Superior temporal gyrus (tissue), 1 donor: ENCODE results near the gene TARS3.
A peak's percentile ranks its signal among the peaks of the same experiment; 100 is the strongest.
"Not testable (repeated sequence)": the region's sequence is repeated elsewhere in the genome, so short reads cannot be mapped to it uniquely, and the experiment has no call there.

Source experiments
- DNase-seq: peaks from one replicate; pipeline ENCODE4 v3.0.0-alpha.2; 2016; ENCODE audit errors: extremely low spot score

Gene TARS3

DNA sequence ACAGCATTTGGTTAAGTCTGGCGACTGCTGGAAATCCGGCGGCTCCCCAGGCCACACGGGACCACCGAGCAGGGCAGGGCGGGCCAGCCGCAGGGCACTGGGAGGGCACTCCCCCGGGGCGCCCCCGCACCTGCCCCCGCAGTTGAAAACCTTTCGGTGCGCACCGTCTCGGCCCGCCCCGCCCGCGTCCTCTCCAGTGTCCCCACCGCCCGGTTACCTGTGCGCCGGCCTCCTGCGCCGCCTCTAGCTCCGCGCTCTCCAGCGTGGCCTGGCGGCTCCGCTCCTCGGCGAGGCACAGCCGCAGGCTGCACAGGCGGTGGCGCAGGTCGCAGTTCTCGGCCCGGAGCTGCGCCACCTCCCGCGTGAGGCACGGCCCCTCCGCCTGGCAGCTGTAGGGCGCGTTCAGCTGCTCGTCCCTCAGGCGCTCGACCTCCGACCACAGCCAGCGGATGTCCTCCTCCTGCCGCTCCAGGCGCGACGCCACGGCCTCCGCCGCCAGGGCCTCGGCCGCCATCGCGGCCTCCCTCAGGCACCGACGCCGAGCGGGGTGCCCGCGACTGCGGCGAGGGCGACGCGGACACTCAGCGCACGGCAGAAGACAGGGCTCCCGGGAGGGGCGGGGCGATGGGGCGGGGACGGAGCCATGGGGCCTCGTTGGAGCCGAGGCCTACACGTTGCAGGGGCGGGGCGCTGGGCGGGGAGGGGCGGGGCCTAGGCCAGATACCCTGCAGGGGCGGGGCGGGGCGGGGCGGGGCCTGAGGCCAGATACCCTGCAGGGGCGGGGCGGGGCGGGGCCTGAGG, at the start of gene TARS3:
TARS3 (minus strand) TSS at position 600 of the 801 bp plus-strand sequence; CDS start at position 514, 86 bp downstream.
- DNase-seq, result peak; percentile 78

DNA sequence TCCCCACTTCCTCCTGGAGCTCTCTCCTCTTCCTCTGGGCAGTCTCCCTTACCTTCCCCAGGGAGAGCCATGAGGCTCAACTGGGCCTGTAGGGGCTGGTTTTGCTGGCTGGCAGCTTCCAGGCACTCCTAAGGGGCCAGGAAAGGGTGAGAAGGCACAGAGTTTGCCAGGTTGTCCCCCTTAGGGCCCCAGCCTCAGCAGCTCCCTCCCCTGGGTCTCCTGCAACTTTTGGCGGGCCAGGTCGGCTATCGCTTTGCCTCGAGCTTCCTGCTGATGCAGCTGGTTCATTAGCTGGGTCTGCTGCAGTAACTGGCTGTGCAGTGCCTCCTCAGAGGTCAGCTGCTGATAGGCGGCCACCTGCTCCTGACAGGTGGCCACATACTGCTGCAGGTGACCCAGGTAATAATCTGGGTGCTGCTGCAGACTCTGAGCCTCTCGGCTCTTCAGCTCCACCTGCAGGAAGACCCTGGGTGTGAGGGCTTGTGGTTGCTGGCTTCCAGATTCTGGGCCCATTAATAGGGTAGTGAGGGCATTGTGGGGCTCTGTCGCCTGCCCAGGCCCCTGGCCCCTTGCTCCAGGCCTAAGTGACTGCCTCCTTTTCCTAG, 49.3 kb upstream of the TARS3 start:
- no peak for DNase-seq

DNA sequence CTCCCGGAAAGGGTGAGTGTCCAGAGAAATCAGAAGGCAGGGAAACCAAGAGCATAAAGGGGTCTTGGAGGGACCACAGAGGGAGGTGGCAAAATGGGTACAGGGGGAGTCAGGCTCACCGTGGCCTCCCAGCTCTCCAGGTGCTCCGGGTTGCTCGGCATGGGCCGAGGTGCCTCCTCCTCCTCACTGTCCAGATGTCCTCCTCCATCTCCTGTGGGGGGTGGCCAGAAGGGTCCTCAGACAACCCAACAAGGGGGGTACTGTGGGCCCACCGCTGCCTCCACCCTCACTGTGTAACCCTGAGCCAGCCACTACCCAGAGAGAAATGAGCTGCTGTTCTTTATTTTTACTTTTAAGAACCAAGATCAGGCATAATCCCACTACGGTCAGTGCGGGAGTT, 48.6 kb upstream of the TARS3 start:
- DNase-seq, result no peak

- not testable (repeated sequence) for DNase-seq
Measured at GRCh38 chr15:101767083-101767640, 42.9 kb upstream of the TARS3 start.

- DNase-seq, result no peak
Measured at GRCh38 chr15:101765772-101766456, 41.6 kb upstream of the TARS3 start.

DNA sequence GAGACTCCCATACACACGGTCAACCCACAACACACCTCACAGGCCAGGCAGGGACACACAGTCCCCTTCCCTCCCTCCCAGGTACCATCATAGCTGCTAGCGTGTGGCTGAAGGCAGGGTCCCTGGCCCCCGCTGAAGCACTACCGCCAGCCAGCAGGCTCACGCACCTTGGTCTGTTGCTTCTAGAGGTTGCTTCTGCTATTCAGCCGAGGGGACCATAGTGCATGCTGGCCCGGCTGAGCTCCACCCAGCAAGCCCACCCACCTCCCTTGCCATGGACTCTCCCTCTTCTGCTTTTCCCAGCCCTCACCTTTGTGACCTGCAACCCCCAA, 41.0 kb upstream of the TARS3 start:
- DNase-seq, result not testable (repeated sequence)

DNA sequence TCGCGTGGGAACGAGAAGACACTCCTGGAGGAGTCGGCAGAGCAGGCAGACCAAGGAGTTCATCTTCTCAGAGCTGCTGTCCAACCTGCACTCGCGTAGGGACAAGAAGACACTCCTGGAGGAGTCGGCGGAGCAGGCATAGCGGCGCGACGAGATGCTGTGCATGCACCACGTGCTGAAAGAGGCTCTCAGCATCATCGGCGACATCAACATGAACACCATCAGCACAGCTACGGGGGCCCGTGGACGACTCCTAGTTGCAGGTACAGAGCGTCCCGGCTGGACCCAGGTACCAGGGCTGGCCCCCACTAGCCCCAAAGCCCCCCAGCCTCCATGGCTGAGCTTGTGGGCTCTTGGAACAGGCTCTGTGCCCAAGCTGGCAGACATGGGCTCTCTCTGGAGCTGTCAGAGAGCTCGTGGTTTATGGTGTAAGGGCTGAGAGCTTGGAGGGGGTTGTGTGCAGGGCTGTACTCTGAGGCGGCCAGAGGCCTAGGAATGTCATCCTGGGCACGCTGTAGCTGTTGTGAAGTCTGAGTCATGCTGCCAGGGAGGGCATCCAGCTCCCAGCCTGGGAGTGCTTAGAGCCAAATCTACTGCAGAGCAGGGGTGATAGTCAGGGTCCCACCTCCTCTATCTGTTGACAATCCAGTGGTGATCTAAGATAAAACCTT, 40.5 kb upstream of the TARS3 start:
- DNase-seq, result not testable (repeated sequence)

DNA sequence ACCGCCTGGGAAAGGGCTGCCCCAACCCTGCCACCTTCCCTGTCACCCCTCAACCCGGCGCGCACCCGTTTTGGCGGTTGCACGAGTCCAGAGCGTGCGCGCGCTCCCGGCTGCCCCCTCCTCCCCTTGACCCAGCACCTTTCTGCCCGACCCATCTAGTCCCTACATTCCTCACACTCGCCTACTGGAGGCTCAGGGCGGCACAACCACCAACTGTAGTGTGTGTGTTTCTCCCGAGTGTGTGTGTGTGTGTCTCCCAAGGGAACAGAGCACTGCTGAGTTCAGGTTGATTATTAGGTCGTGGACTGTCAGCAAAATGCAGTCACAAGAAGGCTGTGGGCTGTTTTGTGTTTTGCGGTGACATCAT, 22.4 kb upstream of the TARS3 start:
- not testable (repeated sequence) for DNase-seq

GRCh38 chr15:101734837-101735236, 10.6 kb upstream of the TARS3 start:
- not testable (repeated sequence) for DNase-seq

DNA sequence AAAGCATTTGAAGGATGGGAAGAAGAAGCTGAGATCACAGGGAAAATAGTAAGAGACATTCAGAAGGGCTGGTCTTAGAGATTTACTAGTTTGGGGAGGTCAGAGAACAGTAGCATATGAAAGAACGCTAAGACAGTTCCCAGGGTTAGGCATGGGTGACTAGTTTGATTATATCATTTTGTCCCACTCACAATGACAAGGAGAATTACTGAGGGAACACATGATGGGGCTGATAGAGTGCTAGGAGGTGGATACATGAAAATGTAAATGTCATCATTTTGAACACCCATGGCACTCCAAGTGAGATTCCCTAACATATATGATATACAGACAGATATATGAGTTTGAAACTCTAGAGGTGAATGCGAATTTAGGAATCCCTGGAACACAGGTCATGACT, 9.3 kb upstream of the TARS3 start:
- DNase-seq, result no peak

- DNase-seq, result no peak
Measured at GRCh38 chr15:101732772-101733171, 8.5 kb upstream of the TARS3 start.

GRCh38 chr15:101731746-101732145, 7.5 kb upstream of the TARS3 start:
- no peak for DNase-seq

DNA sequence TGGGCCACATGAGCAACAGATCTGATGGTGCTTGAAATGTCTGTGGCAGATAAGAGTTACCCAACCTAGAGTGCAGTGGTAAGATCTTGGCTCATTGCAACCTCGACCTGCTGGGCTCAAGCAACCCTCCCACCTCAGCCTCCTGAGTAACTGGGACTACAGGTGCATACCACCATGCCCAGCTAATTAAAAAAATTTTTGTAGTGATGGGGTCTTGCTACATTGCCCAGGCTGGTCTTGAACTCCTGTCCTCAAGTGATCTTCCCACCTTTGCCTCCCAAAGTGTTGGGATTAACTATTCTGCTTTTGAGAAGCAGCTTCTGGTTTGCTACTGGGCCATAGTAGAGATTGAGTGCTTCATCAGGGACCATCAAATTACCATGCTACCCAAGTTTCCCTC, 2.9 kb upstream of the TARS3 start:
- DNase-seq, result no peak

- DNase-seq, result no peak
Measured at GRCh38 chr15:101725073-101725472, 800 bp upstream of the TARS3 start.

DNA sequence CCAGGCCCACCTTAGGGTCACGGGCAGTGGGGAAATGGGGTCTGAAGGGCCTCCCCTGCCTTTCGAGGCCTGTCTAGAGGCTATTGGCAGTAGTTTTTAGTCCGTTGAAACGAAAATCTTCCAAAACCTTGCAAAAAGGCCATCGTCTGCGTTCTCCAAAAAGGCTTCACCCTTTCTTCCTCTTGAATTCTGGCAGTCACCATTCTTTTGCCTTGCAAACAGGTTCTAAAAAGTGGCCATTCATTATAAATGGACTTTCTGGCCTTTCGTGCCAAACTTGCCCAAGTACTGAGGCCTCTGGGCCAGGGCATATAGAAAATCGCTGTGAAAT, 367 bp upstream of the TARS3 start:
- peak; percentile 63 for DNase-seq

DNA sequence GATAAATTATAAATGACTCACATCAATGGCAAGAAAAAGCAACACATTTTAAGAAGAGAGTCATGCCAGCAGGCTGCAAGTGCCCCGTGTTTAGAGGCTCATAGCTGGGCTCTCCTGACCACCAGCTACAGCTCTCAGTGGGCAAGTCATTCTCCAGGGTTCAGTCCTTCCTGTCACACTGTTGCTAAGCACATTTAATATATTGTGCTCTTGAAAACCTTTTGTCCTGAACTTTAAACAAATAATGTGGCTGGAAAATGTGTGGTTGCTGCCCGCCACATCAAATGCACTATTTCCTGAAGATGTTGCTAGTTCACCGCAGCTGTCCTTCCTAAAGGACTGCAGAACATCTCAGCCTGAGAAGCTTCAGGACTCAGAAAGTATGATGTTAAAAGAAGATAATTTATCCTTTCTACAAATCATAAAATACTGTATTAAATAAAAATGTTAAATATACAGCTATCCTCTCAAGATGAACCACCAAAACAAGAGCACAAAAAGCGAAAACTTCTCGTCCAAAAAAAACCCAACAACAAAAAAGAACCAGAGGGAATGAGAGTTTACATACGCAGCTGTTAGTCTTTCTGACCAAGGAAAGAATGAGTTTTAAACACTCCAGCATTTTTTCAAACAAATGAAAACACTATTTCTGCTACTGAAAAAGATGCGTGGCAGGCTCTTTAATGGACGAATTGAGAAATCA, 951 bp downstream of the TARS3 start:
- DNase-seq, result peak; percentile 47

- DNase-seq, result no peak
Measured at GRCh38 chr15:101718896-101719295, 5.4 kb downstream of the TARS3 start.

GRCh38 chr15:101712078-101712477, 12.2 kb downstream of the TARS3 start:
- no peak for DNase-seq

DNA sequence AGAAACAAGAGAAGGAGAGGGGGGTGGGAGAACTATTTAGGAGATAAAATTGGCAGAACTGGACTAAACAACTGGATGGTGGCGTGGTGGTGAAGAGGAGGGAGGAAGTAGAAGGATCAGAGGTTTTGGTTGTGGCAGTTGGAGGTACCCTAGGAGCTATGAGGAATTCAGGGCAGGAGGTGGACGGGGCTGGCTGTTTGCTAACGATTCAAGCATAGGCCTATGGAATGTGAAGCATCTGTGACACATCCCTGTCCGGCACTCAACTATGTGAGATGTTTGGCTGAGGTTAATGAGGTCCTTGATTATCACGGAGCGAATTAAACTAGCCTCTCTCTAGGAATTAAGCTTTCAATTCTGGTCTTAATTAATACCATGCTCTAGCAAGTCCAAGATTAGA, 13.5 kb downstream of the TARS3 start:
- no peak for DNase-seq

- no peak for DNase-seq
Measured at GRCh38 chr15:101709466-101709865, 14.8 kb downstream of the TARS3 start.

DNA sequence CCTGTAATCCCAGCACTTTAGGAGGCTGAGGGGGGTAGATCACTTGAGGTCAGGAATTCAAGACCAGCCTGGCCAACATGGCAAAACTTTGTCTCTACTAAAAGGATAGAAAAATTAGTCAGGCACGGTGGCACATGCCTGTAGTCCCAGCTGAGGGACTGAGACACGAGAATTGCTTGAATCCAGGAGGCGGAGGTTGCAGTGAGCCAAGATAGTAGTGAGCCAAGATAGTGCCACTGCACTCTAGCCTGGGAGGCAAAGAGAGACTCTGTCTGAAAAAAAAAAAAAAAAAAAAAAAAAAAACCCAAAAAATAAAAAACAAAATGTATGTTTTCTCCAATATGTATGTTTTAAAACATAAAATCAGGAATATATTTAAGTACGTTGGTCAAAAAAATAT, 16.3 kb downstream of the TARS3 start:
- no peak for DNase-seq

- DNase-seq, result no peak
Measured at GRCh38 chr15:101702077-101702476, 22.2 kb downstream of the TARS3 start.
